Mucosa of descending colon (tissue), 3 donors: ENCODE measurements around the gene CHMP2B. TPM values are rescaled to one million over a fixed set of nuclear protein-coding genes. Genes with fewer than 3 reads are reported as not detected.

Source experiments
- ATAC-seq: fragments of 200-7000 bp; cut with Tn5 transposase; one replicate; pipeline ENCODE4 v1.9.1; 2020; ENCODE audit warnings: mild to moderate bottlenecking, moderate library complexity
- DNase-seq, 3 donors: peaks; one replicate each; pipeline ENCODE4 v3.0.0-alpha.2; 2020
- H3K36me3 ChIP-seq: fragments of 200-600 bp; one replicate; pipeline ENCODE4 v1.8.0; 2021; ENCODE audit warnings: low read depth, mild to moderate bottlenecking
- H3K4me1 ChIP-seq: fragments of 200-600 bp; one replicate; pipeline ENCODE4 v1.8.0; 2021; ENCODE audit warnings: low read depth, mild to moderate bottlenecking
- H3K4me3 ChIP-seq: fragments of 200-600 bp; one replicate; pipeline ENCODE4 v1.8.0; 2021; ENCODE audit warnings: mild to moderate bottlenecking
- H3K9me3 ChIP-seq: fragments of 200-600 bp; one replicate; pipeline ENCODE4 v1.8.0; 2021; ENCODE audit warnings: mild to moderate bottlenecking
- CTCF ChIP-seq: fragments of 200-600 bp; IDR thresholded peaks from one replicate; pipeline ENCODE4 v1.8.0; 2022; ENCODE audit warnings: antibody characterized with exemption, mild to moderate bottlenecking
- intact Hi-C, 2 donors: fragments of 100-400 bp; cut with DNase I in 1 of 2; cut with micrococcal nuclease in 1 of 2; formaldehyde crosslinking; loops; one replicate each; pipeline versions ENCODE4 v1.11.0 to v1.11.1; 2022; cut with DNase I, micrococcal nuclease
- total RNA-seq, 3 donors: library from RNA; stranded (reverse); fragmentation: NEBNext Ultra II Directional in 2 of 3; extraction: Animal tissue kit (Norgen Biotek cat#: 25700) in 2 of 3; gene quantifications; one replicate each; pipeline versions ENCODE4 v1.2.1 to v1.2.4, GENCODE V29; 2021 to 2023
- donor health status: DM: no; HTN: no; CAD: no; lungs with moderate emphysema.
- donor health status: DM: no; HTN: no; CAD: no.
- donor health status: DM: no; HTN: yes; CAD: no.

CHMP2B gene
- total RNA-seq, 3 donors from 2014 or later = 63.8 to 90.1 (median 83.3) TPM

- DNase-seq = no peak
- Histone ChIP-seq H3K4me3 (no peak overlapping the region), H3K4me1 (no peaks in the 10 kb centered on the region), H3K9me3 (no peaks in the 10 kb centered on the region), H3K36me3 (no peaks in the 10 kb centered on the region)
- no peak for ATAC-seq
- intact Hi-C loops = no loop called here
- no peak for TF ChIP-seq CTCF
Observed at GRCh38 chr3:87191175-87191574, 35.9 kb upstream of the CHMP2B start.

GRCh38 chr3:87191641-87192040 lies 35.5 kb upstream of the CHMP2B start:
- intact Hi-C loops = no loop called here
- Histone ChIP-seq H3K4me1 (peaks cover 4% of the 10 kb centered on the region), H3K9me3 (no peaks in the 10 kb centered on the region), H3K4me3 (no peak overlapping the region), H3K36me3 (no peaks in the 10 kb centered on the region)
- ATAC-seq = no peak
- no peak for TF ChIP-seq CTCF
- DNase-seq = no peak

- intact Hi-C loops = no loop called here
- Histone ChIP-seq H3K4me1 (peaks cover 6% of the 10 kb centered on the region), H3K4me3 (no peak overlapping the region), H3K9me3 (no peaks in the 10 kb centered on the region), H3K36me3 (no peaks in the 10 kb centered on the region)
- DNase-seq (peak in 1 of 3 donors; percentile 31), ATAC-seq (peak; percentile 71)
- no peak for TF ChIP-seq CTCF
Observed at GRCh38 chr3:87196879-87197278, 30.2 kb upstream of the CHMP2B start.

GRCh38 chr3:87197531-87197930 lies 29.6 kb upstream of the CHMP2B start:
- DNase-seq (peak in 1 of 3 donors; percentile 43), ATAC-seq (peak; percentile 92)
- Histone ChIP-seq H3K9me3 (no peaks in the 10 kb centered on the region), H3K4me1 (peaks cover 6% of the 10 kb centered on the region), H3K36me3 (no peaks in the 10 kb centered on the region), H3K4me3 (no peak overlapping the region)
- no peak for TF ChIP-seq CTCF
- intact Hi-C loops = no loop called here

GRCh38 chr3:87198774-87199173 lies 28.3 kb upstream of the CHMP2B start:
- TF ChIP-seq CTCF = no peak
- DNase-seq (no peak), ATAC-seq (no peak)
- no peak overlapping the region for H3K4me3 ChIP-seq
- intact Hi-C loops = no loop called here
- H3K4me1 ChIP-seq = peaks cover 6% of the 10 kb centered on the region
- no peaks in the 10 kb centered on the region for H3K9me3 ChIP-seq
- H3K36me3 ChIP-seq = no peaks in the 10 kb centered on the region

GRCh38 chr3:87199628-87200027 lies 27.5 kb upstream of the CHMP2B start:
- no peak for DNase-seq
- Histone ChIP-seq H3K9me3 (no peaks in the 10 kb centered on the region), H3K4me1 (peaks cover 6% of the 10 kb centered on the region), H3K4me3 (no peak overlapping the region), H3K36me3 (no peaks in the 10 kb centered on the region)
- TF ChIP-seq CTCF = no peak
- ATAC-seq = no peak
- intact Hi-C loops = no loop called here
